Panc1 (cell line): ENCODE results near the gene AP3M1. TPM values are rescaled to one million over a fixed set of nuclear protein-coding genes. Genes with fewer than 3 reads are reported as not detected.

ENCODE experiments used
- ATAC-seq: fragments of 200-7000 bp; cut with Tn5 transposase; 2 replicates; pipeline ENCODE4 v1.9.1; 2020; ENCODE audit warnings: mild to moderate bottlenecking, moderate library complexity
- BruUV-seq: library from RNA; stranded (reverse); fragments of 400-500 nt; replicated peaks from 2 replicates; lab custom pipeline; 2021; lab: Mats Ljungman, UMichigan
- CTCF ChIA-PET: fragments of 300-600 bp; sonication (Branson Sonifier 250); formaldehyde crosslinking; loops from one replicate; lab custom pipeline; 2022; ENCODE audit warnings: antibody characterized with exemption; lab: Charles Lee
- POLR2A ChIA-PET: fragments of 300-600 bp; sonication (Branson Sonifier 250); formaldehyde crosslinking; loops from one replicate; lab custom pipeline; 2022; ENCODE audit warnings: antibody characterized with exemption; lab: Charles Lee
- DNase-seq: peaks from one replicate; pipeline ENCODE4 v3.0.0-alpha.2; 2010; ENCODE audit warnings: low read depth, low spot score
- H3K27ac ChIP-seq: 2 replicates; pipeline ENCODE4 v1.5.1; 2011; ENCODE audit warnings: mild to moderate bottlenecking, low read length, inconsistent platforms
- H3K27me3 ChIP-seq: fragments of 200-500 bp; sonication (Bioruptor generic); 2 replicates; pipeline ENCODE4 v1.6.0; 2014; ENCODE audit warnings: low read length, inconsistent platforms; ENCODE audit not compliant: control insufficient read depth, insufficient read depth
- H3K36me3 ChIP-seq: fragments of 200-500 bp; sonication (Bioruptor generic); 2 replicates; pipeline ENCODE4 v1.5.1; 2014; ENCODE audit warnings: inconsistent platforms, mild to moderate bottlenecking, low read length, moderate library complexity; ENCODE audit not compliant: control insufficient read depth, insufficient read depth
- H3K4me1 ChIP-seq: 2 replicates; pipeline ENCODE4 v1.5.1; 2011; ENCODE audit warnings: inconsistent platforms, mild to moderate bottlenecking, low read length, moderate library complexity; ENCODE audit not compliant: control insufficient read depth, insufficient read depth
- H3K4me3 ChIP-seq, 2 experiments: 2 replicates each; pipeline ENCODE4 v1.5.1; 2011 to 2012; ENCODE audit warnings: low read depth in 2 of 2, low read length in 2 of 2, mild to moderate bottlenecking in 2 of 2, inconsistent platforms in 1 of 2, moderate library complexity in 1 of 2
- H3K9me3 ChIP-seq: fragments of 200-500 bp; sonication (Bioruptor generic); 2 replicates; pipeline ENCODE4 v1.5.1; 2014; ENCODE audit warnings: low read depth, mild to moderate bottlenecking, inconsistent platforms, low read length, moderate library complexity; ENCODE audit not compliant: control insufficient read depth, insufficient read depth
- CTCF ChIP-seq: fragments of 450-650 bp; IDR thresholded peaks from 2 replicates; pipeline ENCODE4 v1.5.1; 2017; ENCODE audit warnings: mild to moderate bottlenecking
- POLR2AphosphoS5 ChIP-seq: IDR thresholded peaks from 2 replicates; pipeline ENCODE4 v1.6.1; 2012; ENCODE audit warnings: mild to moderate bottlenecking, low read depth, low read length, moderate library complexity
- SIN3A ChIP-seq: IDR thresholded peaks from 2 replicates; pipeline ENCODE4 v1.6.1; 2012; ENCODE audit warnings: low read depth, mild to moderate bottlenecking, low read length, moderate library complexity, borderline replicate concordance; ENCODE audit not compliant: insufficient read depth
- TCF7L2 ChIP-seq: IDR thresholded peaks from 2 replicates; pipeline ENCODE4 v1.6.1; 2011; ENCODE audit warnings: mild to moderate bottlenecking, low read depth, low read length, inconsistent platforms
- in situ Hi-C: cut with HindIII; loops from 2 replicates; pipeline ENCODE4 v1.10.0; 2016; ENCODE audit warnings: low sequenced_read_pairs, low pct_unique_long_range_greater_than_20kb
- intact Hi-C: fragments of 100-400 bp; cut with micrococcal nuclease; formaldehyde crosslinking; loops from one replicate; pipeline ENCODE4 v1.10.0; 2022; ENCODE audit not compliant: unreplicated experiment
- total RNA-seq: library from RNA; stranded (reverse); gene quantifications from one replicate; pipeline ENCODE4 v1.2.1, GENCODE V29; 2021; ENCODE audit not compliant: unreplicated experiment
- TF ChIP-seq, protein P1 (sequence below), 2 experiments: IDR thresholded peaks; 2 replicates each; pipeline ENCODE4 v1.6.1; 2011 to 2012; ENCODE audit warnings: low read depth in 2 of 2, control low read depth in 1 of 2, low read length in 1 of 2, mild to moderate bottlenecking in 1 of 2, moderate library complexity in 1 of 2; ENCODE audit not compliant: insufficient read depth in 1 of 2

AP3M1 gene
- total RNA-seq, 1 experiment from 2014 or later = 51.5 TPM

GRCh38 chr10:74079936-74080590, 70.6 kb downstream of the AP3M1 start:
- DNase-seq (peak; percentile 55), ATAC-seq (peak; percentile 71; the same call in 1 of the 2 replicates)
- BruUV-seq = no TSS peak
- intact Hi-C loops = loop anchor here (2.0 kb wide), 1 partner anchor 193 kb away; no protein-coding TSS in a partner anchor
- no peak overlapping the region for H3K4me3 ChIP-seq
- ChIA-PET POLR2A (interaction anchor here (0.9 kb wide), 1 partner anchor 179 kb away, joined by 3 read pairs; no protein-coding TSS in a partner anchor), CTCF (interaction anchor here (0.5 to 2.4 kb wide), 3 partner anchors 178 to 194 kb away, joined by 4 to 13 read pairs (median 4); no protein-coding TSS in a partner anchor)
- H3K27me3 ChIP-seq = no peaks in the 10 kb centered on the region
- in situ Hi-C loops = no loop called here
- peaks cover 53% of the 10 kb centered on the region for H3K36me3 ChIP-seq
- H3K27ac ChIP-seq = peak overlapping the region; percentile 70
- no peak for TF ChIP-seq POLR2AphosphoS5
- peaks cover 42% of the 10 kb centered on the region for H3K4me1 ChIP-seq
- H3K9me3 ChIP-seq = no peaks in the 10 kb centered on the region

DNA sequence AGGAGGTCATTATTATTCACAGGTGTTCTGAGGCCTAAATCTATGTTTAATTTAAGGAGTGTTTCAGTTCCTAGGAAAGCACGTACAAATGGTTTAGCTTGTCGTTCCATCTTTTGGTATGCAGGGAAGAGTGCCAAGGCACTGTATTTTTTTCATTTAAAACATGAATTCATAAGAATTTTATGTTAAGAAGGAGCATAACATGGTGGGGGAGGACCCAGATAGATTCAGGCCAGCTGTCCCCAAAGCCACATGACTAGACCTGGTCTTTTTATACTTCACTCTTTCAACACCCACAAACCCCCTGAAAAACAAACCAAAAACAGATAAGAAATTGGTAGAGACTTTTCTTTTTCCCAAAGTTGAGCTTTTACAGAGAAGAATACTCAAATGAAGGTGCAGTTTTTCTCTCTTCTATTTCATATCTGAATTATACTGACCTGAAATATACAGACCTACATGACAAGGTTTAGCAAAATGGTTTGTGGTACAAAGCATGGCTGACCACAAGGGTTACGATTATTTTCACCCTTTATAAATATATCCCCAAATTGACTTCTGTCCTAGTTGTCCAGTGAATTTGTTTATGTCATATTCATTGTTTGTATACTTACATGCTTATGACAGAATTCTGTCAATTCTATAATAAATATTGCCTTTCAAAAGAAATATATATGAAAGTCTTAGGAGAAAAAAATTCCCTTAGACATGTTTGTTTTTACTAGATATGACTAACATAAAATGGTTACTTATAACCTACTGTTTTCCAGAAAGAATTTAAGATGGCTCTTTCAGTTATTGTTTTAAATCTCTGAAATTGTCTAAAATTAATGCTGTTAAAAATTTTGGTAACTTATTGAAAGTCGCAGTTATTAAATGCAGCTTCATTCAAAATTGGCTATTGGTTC, 71.3 kb downstream of the AP3M1 start:
- in situ Hi-C loops (no loop called here), intact Hi-C loops (no loop called here)
- ATAC-seq (peak; percentile 64), DNase-seq (no peak)
- H3K36me3 ChIP-seq = peaks cover 57% of the 10 kb centered on the region
- ChIA-PET POLR2A (interaction anchor here (0.9 kb wide), 1 partner anchor 178 kb away, joined by 3 read pairs; no protein-coding TSS in a partner anchor), CTCF (interaction anchor here (0.5 to 2.4 kb wide), 3 partner anchors 177 to 193 kb away, joined by 4 to 13 read pairs (median 4); no protein-coding TSS in a partner anchor)
- BruUV-seq = TSS peak; percentile 12
- H3K4me1 ChIP-seq = peaks cover 42% of the 10 kb centered on the region
- TF ChIP-seq POLR2AphosphoS5 (no peak), CTCF (no peak), SIN3A (no peak), TCF7L2 (no peak)
- TF ChIP-seq, protein P1, sequence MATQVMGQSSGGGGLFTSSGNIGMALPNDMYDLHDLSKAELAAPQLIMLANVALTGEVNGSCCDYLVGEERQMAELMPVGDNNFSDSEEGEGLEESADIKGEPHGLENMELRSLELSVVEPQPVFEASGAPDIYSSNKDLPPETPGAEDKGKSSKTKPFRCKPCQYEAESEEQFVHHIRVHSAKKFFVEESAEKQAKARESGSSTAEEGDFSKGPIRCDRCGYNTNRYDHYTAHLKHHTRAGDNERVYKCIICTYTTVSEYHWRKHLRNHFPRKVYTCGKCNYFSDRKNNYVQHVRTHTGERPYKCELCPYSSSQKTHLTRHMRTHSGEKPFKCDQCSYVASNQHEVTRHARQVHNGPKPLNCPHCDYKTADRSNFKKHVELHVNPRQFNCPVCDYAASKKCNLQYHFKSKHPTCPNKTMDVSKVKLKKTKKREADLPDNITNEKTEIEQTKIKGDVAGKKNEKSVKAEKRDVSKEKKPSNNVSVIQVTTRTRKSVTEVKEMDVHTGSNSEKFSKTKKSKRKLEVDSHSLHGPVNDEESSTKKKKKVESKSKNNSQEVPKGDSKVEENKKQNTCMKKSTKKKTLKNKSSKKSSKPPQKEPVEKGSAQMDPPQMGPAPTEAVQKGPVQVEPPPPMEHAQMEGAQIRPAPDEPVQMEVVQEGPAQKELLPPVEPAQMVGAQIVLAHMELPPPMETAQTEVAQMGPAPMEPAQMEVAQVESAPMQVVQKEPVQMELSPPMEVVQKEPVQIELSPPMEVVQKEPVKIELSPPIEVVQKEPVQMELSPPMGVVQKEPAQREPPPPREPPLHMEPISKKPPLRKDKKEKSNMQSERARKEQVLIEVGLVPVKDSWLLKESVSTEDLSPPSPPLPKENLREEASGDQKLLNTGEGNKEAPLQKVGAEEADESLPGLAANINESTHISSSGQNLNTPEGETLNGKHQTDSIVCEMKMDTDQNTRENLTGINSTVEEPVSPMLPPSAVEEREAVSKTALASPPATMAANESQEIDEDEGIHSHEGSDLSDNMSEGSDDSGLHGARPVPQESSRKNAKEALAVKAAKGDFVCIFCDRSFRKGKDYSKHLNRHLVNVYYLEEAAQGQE (IDR thresholded peaks at IDR 0.05; ENCODE audit: insufficient read depth in 1 of 2, low read depth in 2 of 2, low read length in 1 of 2) = no peak
- H3K27me3 ChIP-seq = no peaks in the 10 kb centered on the region
- no peak overlapping the region for H3K4me3 ChIP-seq
- no peaks in the 10 kb centered on the region for H3K9me3 ChIP-seq
- peak overlapping the region; percentile 70 for H3K27ac ChIP-seq
